Osteoblast (primary cell): Measurements from ENCODE around the gene ELN. TPM values are rescaled to one million over a fixed set of nuclear protein-coding genes. Genes with fewer than 3 reads are reported as not detected.

ENCODE experiments used
- DNase-seq: peaks from one replicate; pipeline ENCODE4 v3.0.0; 2011; ENCODE audit warnings: low spot score, mixed read lengths; ENCODE audit not compliant: insufficient read length; ENCODE audit errors: missing footprints
- H2AFZ ChIP-seq: 2 replicates; pipeline ENCODE4 v1.6.0; 2011; ENCODE audit warnings: mild to moderate bottlenecking, low read length
- H3K27ac ChIP-seq: 2 replicates; pipeline ENCODE4 v1.5.1; 2011; ENCODE audit warnings: mild to moderate bottlenecking, low read depth, low read length, moderate library complexity
- H3K27me3 ChIP-seq: 2 replicates; pipeline ENCODE4 v1.6.0; 2012; ENCODE audit warnings: mild to moderate bottlenecking, control low read depth, inconsistent platforms, low read length, moderate library complexity; ENCODE audit not compliant: insufficient read depth
- H3K36me3 ChIP-seq: 2 replicates; pipeline ENCODE4 v1.5.1; 2011; ENCODE audit warnings: mild to moderate bottlenecking, low read length, control low read depth, moderate library complexity; ENCODE audit not compliant: insufficient read depth
- H3K4me1 ChIP-seq: 2 replicates; pipeline ENCODE4 v1.5.1; 2011; ENCODE audit warnings: mild to moderate bottlenecking, low read length, control low read depth, moderate library complexity; ENCODE audit not compliant: insufficient read depth
- H3K4me2 ChIP-seq: 2 replicates; pipeline ENCODE4 v1.6.0; 2011; ENCODE audit warnings: mild to moderate bottlenecking, low read length; ENCODE audit not compliant: insufficient read depth
- H3K4me3 ChIP-seq: fragments of 200-600 bp; sonication (generic); 3 replicates; pipeline ENCODE4 v1.5.1; 2012; ENCODE audit warnings: mild to moderate bottlenecking, low read length, inconsistent platforms; ENCODE audit not compliant: insufficient read depth
- H3K79me2 ChIP-seq: 2 replicates; pipeline ENCODE4 v1.6.0; 2012; ENCODE audit warnings: mild to moderate bottlenecking, low read length, control low read depth, inconsistent platforms; ENCODE audit not compliant: insufficient read depth
- H3K9me3 ChIP-seq: 2 replicates; pipeline ENCODE4 v1.5.1; 2011; ENCODE audit warnings: low read depth, low read length, control low read depth
- H4K20me1 ChIP-seq: 2 replicates; pipeline ENCODE4 v1.6.0; 2012; ENCODE audit warnings: mild to moderate bottlenecking, low read length, control low read depth; ENCODE audit not compliant: insufficient read depth
- total RNA-seq: library from RNA; depleted of rRNA; stranded (reverse); fragments of >200 nt; gene quantifications from 2 replicates; pipeline ENCODE4 v1.2.3, GENCODE V29; 2012
- TF ChIP-seq, protein P1 (sequence below): IDR thresholded peaks from 2 replicates; pipeline ENCODE4 v1.5.1; 2011; ENCODE audit warnings: mild to moderate bottlenecking, low read depth, low read length, moderate library complexity; ENCODE audit errors: extremely low read depth

ELN gene
- total RNA-seq, 1 donor: 69.1 TPM

DNA sequence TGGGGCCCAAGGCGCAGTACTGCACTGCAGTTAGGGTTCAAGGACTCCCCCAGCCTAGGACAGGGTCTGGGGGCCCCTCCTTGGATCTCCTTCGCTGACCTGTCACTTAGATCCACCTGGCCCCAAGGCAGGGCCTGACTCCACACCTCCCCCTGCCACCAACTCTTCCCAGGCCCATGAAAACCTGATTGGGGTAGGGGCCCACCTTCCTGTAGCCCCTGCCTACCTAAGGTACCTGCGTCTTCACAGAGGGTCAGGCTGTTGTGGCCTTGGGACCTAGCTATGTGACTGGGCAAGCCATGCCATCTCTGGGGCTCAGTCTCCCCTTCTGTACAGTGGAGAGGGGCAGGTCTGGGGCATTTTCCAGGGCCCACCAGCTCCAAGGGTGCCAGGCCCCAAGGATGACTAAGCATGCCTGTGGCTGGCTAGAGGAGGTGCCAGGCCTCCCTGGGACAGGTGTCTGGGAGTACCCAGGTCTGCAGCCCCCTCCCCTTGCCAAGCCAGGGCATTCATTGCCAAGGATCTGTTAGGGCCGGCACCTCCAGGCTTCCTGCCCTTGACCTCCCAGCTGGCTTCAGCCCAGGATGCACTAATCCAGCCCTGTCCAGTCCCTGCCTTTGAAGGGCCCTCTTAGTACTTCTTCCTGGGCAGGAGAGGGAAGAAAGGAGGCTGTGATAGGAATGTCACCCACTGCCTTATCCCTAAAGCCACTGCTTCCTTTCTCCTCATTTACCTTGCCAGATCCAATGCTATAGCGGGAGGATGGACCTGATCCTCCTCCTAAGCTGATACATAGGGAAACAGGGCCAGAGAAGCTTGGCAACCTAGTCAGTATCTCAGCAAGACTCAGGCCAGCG, 57.0 kb downstream of the ELN start:
- TF ChIP-seq, protein P1, sequence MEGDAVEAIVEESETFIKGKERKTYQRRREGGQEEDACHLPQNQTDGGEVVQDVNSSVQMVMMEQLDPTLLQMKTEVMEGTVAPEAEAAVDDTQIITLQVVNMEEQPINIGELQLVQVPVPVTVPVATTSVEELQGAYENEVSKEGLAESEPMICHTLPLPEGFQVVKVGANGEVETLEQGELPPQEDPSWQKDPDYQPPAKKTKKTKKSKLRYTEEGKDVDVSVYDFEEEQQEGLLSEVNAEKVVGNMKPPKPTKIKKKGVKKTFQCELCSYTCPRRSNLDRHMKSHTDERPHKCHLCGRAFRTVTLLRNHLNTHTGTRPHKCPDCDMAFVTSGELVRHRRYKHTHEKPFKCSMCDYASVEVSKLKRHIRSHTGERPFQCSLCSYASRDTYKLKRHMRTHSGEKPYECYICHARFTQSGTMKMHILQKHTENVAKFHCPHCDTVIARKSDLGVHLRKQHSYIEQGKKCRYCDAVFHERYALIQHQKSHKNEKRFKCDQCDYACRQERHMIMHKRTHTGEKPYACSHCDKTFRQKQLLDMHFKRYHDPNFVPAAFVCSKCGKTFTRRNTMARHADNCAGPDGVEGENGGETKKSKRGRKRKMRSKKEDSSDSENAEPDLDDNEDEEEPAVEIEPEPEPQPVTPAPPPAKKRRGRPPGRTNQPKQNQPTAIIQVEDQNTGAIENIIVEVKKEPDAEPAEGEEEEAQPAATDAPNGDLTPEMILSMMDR: no peak
- Histone ChIP-seq H4K20me1 (peaks cover 7% of the 10 kb centered on the region), H3K9me3 (no peaks in the 10 kb centered on the region), H3K27me3 (no peaks in the 10 kb centered on the region), H3K27ac (peak overlapping the region; percentile 86), H3K4me2 (peak overlapping the region; percentile 91), H2AFZ (peak overlapping the region; percentile 46), H3K79me2 (peaks cover 53% of the 10 kb centered on the region), H3K4me1 (peaks cover 14% of the 10 kb centered on the region), H3K36me3 (peaks cover 26% of the 10 kb centered on the region), H3K4me3 (peak overlapping the region; percentile 76)
- peak; percentile 68 for DNase-seq

DNA sequence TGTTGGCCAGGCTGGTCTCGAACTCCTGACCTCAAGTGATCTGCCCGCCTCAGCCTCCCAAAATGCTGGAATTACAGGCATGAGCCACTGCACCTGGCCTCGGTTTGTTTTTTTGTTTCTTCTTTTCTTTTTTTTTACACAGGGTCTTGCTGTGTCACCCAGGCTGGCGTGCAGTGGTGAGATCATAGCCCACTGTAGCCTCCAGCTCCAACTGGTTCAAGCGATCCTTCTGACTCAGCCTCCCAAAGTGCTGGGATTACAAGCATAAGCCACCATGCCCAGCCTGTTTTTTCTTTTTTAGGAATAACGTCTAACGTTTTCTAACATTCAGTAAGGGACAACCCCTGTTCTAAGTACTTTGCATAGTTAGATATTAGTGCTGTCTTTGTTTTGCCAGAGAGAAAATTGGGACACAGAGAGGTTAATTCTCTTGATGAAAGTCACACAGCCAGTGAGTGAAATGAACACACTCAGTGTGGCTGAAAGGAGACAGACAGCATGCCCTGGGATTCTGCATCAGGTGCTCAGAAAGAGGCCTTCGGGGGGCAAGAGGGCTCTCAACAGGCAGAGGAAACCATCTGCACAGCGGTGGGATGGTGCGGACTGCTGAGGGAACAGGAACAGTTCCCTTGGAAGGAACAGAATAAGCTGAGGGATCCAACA, 59.9 kb downstream of the ELN start:
- TF ChIP-seq, protein P1: no peak
- H3K4me1 ChIP-seq: peaks cover 21% of the 10 kb centered on the region

DNA sequence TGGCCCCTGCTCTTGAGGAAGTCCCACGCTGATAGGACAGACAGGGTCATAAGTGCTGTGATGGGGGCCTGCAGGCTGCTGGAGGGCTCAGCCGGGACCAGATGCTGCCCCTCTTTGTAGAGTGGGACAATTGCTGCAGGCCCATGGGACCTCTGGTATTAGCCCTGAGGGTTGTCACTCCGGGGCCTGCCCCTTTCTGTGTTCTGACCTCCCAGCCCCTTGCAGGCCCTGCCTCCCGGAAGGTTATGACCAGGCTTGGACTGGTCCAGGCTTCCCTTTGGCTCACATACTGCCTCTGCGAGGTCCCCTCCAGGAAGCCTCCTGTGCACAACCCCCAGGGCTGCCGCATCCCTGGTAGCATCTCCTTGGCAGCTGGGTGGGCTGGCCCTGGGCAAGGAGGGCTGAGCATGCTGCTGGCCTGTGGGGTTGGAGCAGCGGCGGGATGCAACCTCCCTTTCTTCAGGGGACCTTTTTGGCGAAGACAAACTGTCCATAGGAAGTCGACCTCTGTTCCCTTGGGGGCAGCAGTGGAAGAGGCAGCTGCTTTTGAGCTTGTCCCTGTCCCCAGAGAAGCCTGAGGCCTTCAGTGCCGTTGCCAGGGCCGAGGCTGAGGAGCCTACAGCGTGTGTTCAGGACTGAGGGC, 64.5 kb downstream of the ELN start:
- Histone ChIP-seq H3K9me3 (peaks cover 4% of the 10 kb centered on the region), H3K4me2 (peak overlapping the region; percentile 24), H4K20me1 (peaks cover 3% of the 10 kb centered on the region), H3K79me2 (peaks cover 58% of the 10 kb centered on the region), H3K36me3 (peaks cover 30% of the 10 kb centered on the region), H3K27me3 (no peaks in the 10 kb centered on the region), H3K4me1 (peaks cover 33% of the 10 kb centered on the region), H3K27ac (peak overlapping the region; percentile 75), H3K4me3 (peak overlapping the region; percentile 12), H2AFZ (peak overlapping the region; percentile 71)
- peak; percentile 62 for DNase-seq
- TF ChIP-seq, protein P1: no peak

More for the DNA sequence above, 59.9 kb downstream of the ELN start:
- no peak overlapping the region for H3K4me3 ChIP-seq
- H3K27me3 ChIP-seq: no peaks in the 10 kb centered on the region
- peaks cover 7% of the 10 kb centered on the region for H4K20me1 ChIP-seq
- peak; percentile 13 for DNase-seq
- no peak overlapping the region for H3K27ac ChIP-seq
- H3K9me3 ChIP-seq: no peaks in the 10 kb centered on the region
- no peak overlapping the region for H2AFZ ChIP-seq
- H3K79me2 ChIP-seq: peaks cover 68% of the 10 kb centered on the region
- peaks cover 30% of the 10 kb centered on the region for H3K36me3 ChIP-seq
- H3K4me2 ChIP-seq: no peak overlapping the region
